H54 (cell line): ENCODE measurements around the gene TOR1B.
"Not testable (repeated sequence)": the region's sequence is repeated elsewhere in the genome, so short reads cannot be mapped to it uniquely, and the experiment has no call there.

ENCODE experiments used
- DNase-seq: peaks from one replicate; pipeline ENCODE4 v3.0.0; 2011; ENCODE audit warnings: low spot score, mixed read lengths; ENCODE audit not compliant: insufficient read length
- FAIRE-seq: peaks from 3 replicates; lab custom pipeline; 2011; peaks lifted over from hg19 to GRCh38; lab: Jason Lieb, UNC
- POLR2A ChIP-seq: IDR thresholded peaks from 2 replicates; pipeline ENCODE4 v1.6.1; 2011; ENCODE audit warnings: low read depth, mild to moderate bottlenecking, low read length

TOR1B gene

DNA sequence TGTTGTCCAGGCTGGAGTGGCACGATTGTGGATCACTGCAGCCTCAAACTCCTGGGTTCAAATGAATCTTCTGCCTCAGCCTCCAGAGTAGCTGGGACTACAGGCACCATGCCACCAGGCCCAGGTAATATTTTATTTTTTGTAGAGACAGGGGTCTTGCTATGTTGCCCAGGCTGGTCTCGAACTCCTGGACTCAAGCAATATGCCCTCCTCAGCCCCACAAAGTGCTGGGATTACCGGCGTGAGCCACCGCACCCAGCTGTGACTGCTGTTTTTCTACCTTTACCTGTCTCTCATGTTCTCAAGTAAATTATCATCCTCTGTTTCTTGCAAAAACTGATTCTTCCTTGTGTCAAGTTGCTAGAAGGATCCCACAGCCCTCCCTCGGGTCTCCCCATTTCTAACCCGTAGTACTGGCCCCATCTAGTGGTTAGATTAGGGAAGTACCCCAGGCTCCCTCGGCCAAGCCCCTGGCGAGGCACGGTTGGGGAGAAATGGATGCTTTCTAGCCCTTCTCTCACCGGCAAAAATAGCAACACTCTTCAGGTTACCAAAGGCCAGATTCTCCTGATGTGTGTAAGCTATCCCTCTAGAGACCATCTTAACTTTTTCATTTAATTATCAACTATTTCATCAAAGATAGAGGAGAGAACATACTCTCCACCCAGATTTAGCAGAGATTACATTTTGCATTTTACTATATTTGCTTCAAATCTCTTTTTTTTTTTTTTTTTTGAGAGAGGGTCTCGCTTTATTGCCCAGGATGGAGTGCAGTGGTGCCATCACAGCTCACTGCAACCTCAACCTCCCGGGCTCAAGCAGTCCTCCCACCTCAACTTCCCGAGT, 19.2 kb upstream of the TOR1B start:
- DNase-seq (peak; percentile 46), FAIRE-seq (peak; percentile 86)
- TF ChIP-seq POLR2A: no peak

DNA sequence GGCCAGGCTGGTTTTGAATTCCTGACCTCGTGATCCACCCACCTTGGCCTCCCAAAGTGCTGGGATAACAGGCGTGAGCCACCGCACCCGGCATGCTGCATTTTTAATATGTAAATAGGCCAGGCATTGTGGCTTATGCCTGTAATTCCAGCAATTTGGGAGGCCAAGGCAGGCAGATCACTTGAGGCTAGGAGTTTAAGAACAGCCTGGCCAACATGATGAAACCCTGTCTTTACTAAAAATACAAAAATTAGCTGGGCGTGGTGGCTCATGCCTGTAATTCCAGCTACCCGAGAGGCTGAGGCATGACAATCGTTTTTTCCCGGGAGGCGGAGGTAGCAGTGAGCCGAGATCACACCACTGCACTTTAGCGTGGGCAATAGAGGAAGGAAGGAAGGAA, 18.0 kb upstream of the TOR1B start:
- DNase-seq, FAIRE-seq: not testable (repeated sequence)

DNA sequence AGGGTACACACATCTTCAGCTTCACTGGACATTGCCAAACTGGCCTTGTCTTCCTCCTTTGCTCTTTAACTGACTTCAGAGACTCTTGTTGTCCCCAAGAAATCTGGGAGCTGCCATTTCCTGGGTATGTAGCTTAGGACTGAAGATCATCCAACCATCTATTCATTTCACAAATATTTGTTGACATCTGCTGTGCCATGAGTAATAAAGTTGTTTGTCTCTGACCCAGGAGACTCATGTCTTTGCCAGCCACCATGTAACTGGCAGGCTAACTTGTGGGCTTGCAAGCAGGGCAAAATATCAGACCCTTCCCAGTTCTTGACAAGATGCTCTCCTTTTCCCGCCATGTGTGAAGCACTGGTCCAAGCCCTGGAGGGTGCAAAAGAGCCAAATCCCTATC, 17.1 kb upstream of the TOR1B start:
- no peak for DNase-seq
- TF ChIP-seq POLR2A: no peak
- FAIRE-seq: no peak

DNA sequence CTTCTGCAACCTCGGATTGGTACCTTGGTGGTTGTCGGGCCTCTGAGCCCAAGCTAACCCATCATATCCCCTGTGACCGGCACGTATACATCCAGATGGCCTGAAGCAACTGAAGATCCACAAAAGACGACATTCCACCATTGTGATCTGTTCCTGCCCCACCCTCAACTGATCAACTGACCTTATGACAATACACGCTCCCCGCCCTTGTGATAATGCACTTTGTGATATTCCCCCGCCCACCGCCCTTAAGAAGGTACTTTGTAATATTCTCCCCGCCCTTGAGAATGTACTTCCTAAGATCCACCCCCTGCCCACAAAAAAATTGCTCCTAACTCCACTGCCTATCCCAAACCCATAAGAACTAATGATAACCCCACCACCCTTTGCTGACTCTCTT, 16.5 kb upstream of the TOR1B start:
- FAIRE-seq: no peak
- no peak for TF ChIP-seq POLR2A
- DNase-seq: no peak

DNA sequence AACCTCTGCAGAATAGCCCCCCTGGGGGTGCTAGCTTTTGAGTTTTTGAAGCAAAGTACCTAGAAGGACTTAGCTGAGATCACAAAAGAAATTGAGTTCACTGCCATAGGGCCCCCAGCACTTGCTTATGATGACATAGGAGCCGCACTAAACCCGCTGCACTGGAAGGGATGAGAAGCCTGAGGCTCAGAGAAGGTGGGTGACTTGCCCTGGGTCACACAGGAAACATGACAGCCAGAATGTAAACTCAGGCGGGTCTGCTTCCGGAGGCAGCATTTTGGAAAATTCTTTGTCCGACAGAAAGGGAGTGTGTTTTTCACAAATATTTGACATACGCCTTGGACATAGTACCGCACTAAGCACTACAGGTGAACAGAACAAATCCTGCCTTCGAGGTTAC, 8.4 kb upstream of the TOR1B start:
- DNase-seq: no peak
- FAIRE-seq: no peak
- no peak for TF ChIP-seq POLR2A

DNA sequence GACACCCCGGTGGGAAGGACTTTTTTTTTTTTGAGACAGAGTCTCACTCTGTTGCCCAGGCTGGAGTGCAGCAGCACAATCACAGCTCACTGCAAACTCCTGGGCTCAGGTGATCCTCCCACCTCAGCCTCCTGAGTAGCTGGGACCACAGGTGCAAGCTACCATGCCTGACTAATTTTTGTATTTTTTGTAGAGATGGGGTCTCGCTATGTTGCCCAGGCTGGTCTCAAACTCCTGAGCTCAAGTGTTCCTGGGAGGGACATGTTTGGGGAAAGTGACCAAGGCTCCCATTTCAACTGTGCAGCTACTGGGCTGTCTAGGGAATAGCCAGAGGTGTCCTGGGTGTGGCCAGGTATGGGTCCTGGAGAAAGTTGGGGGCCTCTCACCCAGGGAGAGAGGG, 7.0 kb upstream of the TOR1B start:
- not testable (repeated sequence) for FAIRE-seq

DNA sequence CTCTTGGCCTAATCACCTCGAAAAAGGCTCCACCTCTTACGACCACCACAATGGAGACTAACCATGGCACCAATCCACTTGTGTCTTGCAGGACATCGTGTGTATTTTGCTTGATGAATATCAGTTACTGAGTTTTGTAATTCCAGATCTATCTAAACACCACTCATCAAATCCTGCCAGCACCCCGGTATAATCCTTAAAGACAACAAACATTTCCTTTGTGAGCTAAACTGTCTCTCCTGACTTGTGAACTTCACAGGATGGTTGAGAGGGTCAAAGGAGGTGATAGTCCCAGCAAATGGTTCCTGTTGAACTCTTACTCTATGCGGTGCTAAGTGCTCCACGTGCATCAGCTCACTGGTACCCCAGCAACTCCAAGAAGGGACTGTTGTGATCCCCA, 4.0 kb upstream of the TOR1B start:
- TF ChIP-seq POLR2A: no peak
- no peak for DNase-seq
- no peak for FAIRE-seq

More for the DNA sequence above, 7.0 kb upstream of the TOR1B start:
- not testable (repeated sequence) for DNase-seq

DNA sequence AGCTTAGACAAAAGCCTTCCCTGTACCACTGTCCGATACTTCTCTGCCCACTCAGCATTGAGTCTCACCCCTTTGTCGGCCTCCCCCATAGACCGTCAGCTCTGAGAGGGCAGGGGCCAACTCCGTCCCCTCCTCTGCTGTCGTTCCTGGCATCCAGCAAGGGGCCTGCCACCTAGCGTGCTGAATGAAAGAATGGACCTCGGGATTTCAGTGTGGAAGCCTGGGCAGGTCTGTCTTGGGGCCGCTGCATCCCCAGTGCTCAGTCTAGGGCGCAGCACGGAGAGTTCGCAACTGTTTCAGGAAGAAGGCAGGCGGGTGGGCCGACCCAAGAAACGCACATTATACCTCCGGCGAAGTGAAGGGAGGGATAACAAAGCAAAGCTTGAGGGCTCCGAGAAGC, 1.5 kb upstream of the TOR1B start:
- FAIRE-seq: no peak
- DNase-seq: no peak
- no peak for TF ChIP-seq POLR2A

DNA sequence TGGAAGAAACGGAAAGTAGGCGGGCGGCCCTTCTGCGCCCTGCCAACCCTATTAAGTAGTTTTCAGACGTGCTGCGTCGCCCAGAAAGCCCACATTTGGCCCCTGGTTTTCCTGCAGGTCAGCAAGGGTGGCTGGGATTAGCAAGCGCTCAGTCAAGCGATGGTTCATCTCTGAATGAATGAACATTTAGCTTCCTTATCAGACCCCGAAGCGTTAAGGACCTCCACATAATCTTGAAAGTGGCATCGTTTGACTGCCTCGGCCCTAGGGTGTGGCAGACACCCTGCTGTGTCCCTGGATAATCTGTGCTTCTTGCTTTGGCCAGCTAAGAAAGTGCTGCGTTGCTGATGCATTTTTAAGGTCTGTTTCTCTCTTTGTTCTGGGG, 684 bp downstream of the TOR1B start:
- no peak for TF ChIP-seq POLR2A
- DNase-seq: no peak
- FAIRE-seq: no peak

DNA sequence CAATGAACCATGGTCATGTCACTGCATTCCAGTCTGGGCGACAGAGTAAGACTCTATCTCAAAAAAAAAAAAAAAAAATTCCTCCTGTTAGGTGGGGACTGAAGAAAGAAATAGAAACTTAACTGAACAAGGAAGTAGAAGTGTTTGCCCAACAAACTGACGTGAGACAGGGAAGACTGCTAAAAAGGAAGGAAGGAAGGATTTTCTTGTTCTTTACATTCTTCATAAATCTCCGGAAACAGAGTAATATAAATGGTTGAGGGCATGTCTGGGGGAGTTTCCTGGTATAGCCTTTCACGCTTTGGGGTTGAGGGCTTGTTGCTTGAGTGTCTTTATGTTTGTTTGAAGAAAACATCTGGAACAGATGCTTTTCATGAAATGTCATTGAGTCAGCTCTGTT, 3.1 kb downstream of the TOR1B start:
- no peak for TF ChIP-seq POLR2A
- DNase-seq (no peak), FAIRE-seq (no peak)

DNA sequence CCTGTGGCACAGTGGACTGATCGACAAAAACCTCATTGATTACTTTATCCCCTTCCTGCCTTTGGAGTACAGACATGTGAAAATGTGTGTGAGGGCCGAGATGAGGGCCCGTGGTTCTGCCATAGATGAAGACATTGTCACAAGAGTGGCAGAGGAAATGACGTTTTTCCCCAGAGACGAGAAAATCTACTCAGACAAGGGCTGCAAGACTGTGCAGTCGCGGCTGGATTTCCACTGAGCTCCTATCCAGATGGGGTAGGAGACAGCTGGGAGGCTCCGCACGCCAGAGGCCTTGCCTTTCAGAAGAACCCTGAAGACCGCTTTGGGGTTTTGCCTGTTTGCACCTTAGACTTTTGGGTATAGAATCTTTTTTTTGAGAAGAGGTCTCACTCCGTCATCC, 6.4 kb downstream of the TOR1B start:
- no peak for TF ChIP-seq POLR2A
- FAIRE-seq: no peak
- no peak for DNase-seq

DNA sequence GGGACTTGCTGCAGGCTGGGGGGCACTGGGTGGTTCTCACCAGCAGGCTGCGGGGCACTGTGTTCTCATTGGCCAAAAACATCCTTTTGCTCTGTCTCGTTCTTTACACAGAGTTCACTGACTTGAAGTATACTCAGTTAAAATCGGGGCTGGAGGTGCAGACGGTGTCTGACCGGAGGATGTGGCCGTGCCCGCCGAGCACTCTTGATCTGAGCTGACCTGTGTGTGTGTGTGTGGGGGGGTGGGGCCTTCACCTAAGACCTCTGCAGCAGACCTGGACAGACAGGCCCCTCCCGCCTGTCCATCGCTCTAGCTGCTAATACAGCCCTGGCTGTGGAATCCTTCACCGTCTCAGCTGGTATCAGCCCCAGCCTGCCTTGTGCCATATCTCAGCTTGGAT, 7.1 kb downstream of the TOR1B start:
- TF ChIP-seq POLR2A: no peak
- DNase-seq: no peak
- FAIRE-seq: no peak

DNA sequence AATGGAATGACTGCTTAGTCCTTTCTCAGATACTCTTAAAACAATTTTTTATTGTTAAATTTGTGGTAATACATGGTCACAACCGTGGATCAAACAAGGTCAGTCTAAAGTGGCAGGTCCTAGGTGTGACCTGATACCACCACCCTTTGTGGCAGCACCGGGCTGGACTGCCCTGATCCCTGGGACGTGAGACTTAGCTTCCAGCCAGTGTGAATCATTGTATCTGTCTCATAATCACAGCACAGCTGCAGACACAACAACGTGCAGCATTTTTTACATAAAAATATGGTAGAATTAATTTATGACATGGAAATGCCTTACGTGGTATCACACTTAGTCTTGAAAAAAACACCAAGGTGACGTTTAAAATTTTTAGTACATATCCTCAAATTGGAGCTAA, 7.8 kb downstream of the TOR1B start:
- no peak for FAIRE-seq
- no peak for TF ChIP-seq POLR2A
- DNase-seq: no peak

DNA sequence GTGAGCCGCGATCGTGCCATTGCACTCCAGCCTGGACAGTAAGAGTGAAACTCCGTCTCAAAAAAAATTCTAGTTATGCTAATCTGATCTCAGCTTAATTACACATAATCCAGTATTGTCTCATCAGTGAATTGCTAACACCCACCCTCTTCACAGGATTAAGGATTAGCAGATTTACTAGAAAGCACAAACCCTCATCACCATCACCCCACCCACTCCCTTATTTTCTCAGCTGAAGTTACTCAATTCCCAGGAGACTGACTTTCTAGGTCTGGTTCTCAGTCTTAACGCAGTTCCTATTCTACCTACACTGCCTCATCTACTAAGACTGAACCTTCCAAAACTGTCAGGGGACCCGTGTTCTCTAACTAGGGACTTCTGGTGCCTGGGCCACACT, 9.0 kb downstream of the TOR1B start:
- no peak for FAIRE-seq
- DNase-seq: no peak
- TF ChIP-seq POLR2A: no peak

DNA sequence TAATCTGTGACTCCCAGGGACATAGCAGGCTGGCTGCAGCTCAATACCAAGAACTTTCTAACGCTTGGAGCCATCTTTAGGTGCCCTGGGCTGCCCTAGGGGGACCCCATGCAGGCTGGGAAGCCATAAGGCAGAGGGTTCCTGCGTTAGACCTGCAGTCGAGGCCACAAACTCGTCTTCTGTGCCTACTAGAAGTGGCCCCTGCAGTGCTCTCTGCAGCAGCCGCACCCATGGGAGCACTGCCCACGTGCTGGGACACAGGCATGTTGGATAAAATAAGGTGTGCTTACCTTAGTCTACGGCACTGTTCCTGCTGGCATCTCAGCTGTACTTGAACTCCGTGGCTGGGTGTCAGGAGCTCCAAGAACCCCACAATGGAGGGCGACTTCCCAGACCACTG, 9.4 kb downstream of the TOR1B start:
- DNase-seq: no peak
- TF ChIP-seq POLR2A: no peak
- FAIRE-seq: no peak
